ENCODE data around the gene RAB26.

GRCh38 chr16:2145843-2146242 is 2.6 kb upstream of the RAB26 start:
- TF ChIP-seq CTCF (IDR thresholded peaks at IDR 0.05; ENCODE audit: extremely low read depth in 1 of 2, insufficient read depth in 1 of 2, low read depth in 1 of 2, low read length in 2 of 2), result no peak
- no peak for TF ChIP-seq POLR2AphosphoS5 (IDR thresholded peaks at IDR 0.05; ENCODE audit: insufficient read depth, low read depth, low read length)
- no peak for TF ChIP-seq MYC (IDR thresholded peaks at IDR 0.05; ENCODE audit: low read depth, low read length)
- TF ChIP-seq POLR2A (IDR thresholded peaks at IDR 0.05; ENCODE audit: low read depth, low read length), result no peak
